Measurements from ENCODE around the gene ANKH.
"Not testable (repeated sequence)": the region's sequence is repeated elsewhere in the genome, so short reads cannot be mapped to it uniquely, and the experiment has no call there.

ANKH gene

DNA sequence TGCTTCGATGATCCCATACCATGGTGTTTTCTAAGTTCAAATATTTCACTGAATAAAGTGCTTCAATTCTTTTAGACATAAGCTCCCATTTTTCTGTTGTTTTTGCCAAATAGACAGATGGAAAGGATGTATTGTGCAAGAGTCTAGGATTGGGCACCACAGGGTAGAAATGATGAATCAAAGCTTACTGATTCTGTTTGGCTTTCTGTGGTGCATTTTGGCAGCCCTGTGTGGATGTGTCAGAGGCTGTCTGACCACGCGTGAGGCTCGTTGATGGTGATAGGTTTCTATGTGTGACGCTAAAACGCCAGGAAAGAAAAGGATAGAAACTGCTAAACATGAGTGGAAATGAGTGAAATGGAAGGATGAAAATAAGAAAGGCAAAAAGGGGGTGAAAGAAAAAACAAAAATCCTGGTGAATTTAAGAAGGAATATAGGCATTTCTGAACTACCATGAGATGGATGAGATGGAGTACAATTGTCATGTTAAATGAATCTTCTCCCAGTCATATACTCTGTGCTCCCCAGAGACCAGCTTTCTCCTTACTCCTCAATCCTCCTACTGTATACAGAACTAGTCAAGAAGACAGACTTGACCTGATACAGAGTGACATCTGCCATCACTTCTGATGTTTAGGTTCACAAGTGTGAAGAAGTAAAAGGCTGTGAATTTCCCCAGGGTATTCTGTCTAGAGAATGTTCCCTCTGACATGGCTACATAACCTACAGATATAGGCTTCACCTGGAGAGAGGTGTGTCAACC is 54.4 kb downstream of the ANKH start:
- no peak for TF ChIP-seq POLR2A (IDR thresholded peaks at IDR 0.05; ENCODE audit: low read depth, low read length)
- FAIRE-seq: peak; percentile 92
- peak; percentile 69 for DNase-seq (ENCODE audit: insufficient read length, low spot score)

DNA sequence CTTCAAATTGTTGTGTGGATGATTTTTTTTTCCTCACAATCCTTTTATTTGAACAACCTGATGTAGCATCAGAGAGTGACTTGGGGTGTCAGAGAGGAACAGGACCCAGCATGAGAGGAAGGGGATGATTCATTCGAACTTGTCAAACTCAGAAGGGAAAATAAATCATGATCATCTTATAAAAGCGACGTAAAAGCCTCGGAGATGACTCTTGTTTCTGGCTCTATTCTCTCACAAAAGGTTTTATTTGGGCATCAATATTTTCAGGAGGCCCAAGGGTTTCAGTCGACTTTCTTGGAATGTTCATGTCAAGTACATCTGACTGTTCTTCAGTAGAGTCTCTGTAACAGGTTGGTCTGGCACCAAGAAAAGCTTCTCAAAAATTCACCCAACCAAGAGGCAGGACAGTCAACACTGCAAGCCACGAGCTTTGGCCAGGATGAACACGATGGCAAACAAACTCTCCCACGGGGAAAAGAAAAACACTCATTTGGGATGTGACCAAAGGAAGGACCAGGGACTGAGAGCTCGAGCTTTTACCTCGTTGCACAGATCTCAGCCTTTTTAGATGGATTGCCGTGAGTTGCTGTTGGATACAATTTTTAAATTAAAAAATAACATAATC is 55.1 kb downstream of the ANKH start:
- FAIRE-seq (no peak), DNase-seq (ENCODE audit: insufficient read length, low spot score) (no peak)
- no peak for TF ChIP-seq POLR2A (IDR thresholded peaks at IDR 0.05; ENCODE audit: low read depth, low read length)

- FAIRE-seq (no peak), DNase-seq (ENCODE audit: insufficient read length, low spot score) (no peak)
- TF ChIP-seq POLR2A (IDR thresholded peaks at IDR 0.05; ENCODE audit: low read depth, low read length): no peak
Measured at GRCh38 chr5:14813747-14814146, 57.8 kb downstream of the ANKH start.

DNA sequence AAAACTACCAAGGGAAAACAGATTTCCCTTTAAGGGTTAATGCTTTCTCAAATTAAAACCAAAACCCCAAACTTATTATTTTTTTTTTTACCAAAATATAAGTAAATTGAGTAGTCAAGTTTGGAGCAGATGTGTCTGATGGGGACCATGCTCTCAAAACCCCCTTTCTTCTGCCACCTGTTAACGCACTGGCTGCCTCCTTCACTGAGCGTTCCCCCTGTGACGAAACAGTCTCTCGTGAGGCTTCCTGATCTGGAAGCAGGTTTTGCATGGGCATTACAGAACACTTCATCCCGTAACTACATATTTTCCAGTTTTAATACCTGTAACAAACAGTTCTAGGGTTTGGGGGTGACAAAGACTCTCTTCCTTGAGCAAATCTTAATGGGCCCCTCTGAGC is 59.4 kb downstream of the ANKH start:
- no peak for FAIRE-seq
- TF ChIP-seq POLR2A (IDR thresholded peaks at IDR 0.05; ENCODE audit: low read depth, low read length): no peak
- no peak for DNase-seq (ENCODE audit: insufficient read length, low spot score)

- no peak for TF ChIP-seq POLR2A (IDR thresholded peaks at IDR 0.05; ENCODE audit: low read depth, low read length)
- FAIRE-seq: no peak
- no peak for DNase-seq (ENCODE audit: insufficient read length, low spot score)
Measured at GRCh38 chr5:14810928-14811572, 60.5 kb downstream of the ANKH start.

GRCh38 chr5:14810282-14810681 is 61.3 kb downstream of the ANKH start:
- FAIRE-seq (no peak), DNase-seq (ENCODE audit: insufficient read length, low spot score) (no peak)
- no peak for TF ChIP-seq POLR2A (IDR thresholded peaks at IDR 0.05; ENCODE audit: low read depth, low read length)

- DNase-seq (ENCODE audit: insufficient read length, low spot score) (peak; percentile 89), FAIRE-seq (peak; percentile 98)
- TF ChIP-seq POLR2A (IDR thresholded peaks at IDR 0.05; ENCODE audit: low read depth, low read length): no peak
Measured at GRCh38 chr5:14809369-14810155, 62.0 kb downstream of the ANKH start.

GRCh38 chr5:14807471-14807870 is 64.1 kb downstream of the ANKH start:
- FAIRE-seq: no peak
- TF ChIP-seq POLR2A (IDR thresholded peaks at IDR 0.05; ENCODE audit: low read depth, low read length): no peak
- DNase-seq (ENCODE audit: insufficient read length, low spot score): no peak

DNA sequence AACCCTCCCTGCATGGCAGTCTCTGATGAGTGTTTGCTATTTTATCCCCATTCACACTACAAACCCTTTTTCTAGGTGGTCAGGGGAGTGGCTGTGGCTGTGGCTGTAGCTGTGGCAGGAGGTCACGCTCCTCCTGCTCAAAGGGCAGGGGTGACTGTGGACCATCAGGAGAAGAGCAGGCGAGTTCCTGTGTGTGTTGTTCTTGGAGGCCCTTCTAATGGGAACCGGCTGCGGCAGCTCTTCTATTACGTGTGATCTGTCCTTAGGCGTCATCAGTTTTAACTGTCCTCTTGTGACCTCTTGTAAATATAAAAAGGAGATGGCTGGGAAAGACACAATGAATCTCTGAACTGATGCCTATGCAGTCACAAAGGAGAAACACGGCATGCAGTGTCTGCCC is 65.1 kb downstream of the ANKH start:
- FAIRE-seq (no peak), DNase-seq (ENCODE audit: insufficient read length, low spot score) (no peak)
- no peak for TF ChIP-seq POLR2A (IDR thresholded peaks at IDR 0.05; ENCODE audit: low read depth, low read length)

DNA sequence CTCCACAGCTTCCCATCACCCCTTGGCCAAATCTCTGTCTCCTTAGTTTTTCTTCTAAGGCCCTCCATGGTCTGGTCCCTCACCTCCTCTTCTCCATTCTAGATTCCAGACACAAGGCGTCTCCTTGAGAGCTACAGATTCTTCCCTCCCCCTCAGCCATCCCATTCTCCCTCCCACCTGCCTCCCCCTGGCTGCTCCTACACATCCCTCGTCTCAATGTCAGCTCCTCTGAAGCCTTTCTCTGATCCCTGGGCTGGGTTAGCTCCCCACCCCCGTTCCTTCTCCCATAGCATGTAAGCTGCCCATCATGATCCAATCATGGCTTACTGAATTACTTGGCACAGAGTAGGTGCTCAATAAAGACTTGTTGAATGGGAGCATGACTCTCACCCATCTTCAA is 69.0 kb downstream of the ANKH start:
- no peak for FAIRE-seq
- no peak for DNase-seq (ENCODE audit: insufficient read length, low spot score)
- no peak for TF ChIP-seq POLR2A (IDR thresholded peaks at IDR 0.05; ENCODE audit: low read depth, low read length)

DNA sequence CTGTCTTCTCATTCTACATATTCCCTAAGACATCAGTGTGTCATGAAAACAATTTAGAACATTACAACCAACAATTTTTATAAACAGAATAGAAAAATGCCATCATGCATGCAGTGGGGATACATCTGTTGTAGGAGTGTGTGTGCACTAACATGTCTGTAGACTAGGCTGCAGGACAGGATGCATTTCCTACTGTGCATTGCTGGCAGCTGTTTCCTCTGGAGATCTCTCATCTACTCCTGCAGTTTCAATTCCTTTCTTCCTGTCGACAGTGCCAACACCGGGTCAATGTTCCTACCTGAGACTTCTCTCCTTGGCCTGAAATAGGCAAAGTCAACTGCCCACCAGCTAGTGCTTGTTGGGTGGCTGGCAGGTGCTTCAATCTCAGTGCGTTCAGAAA is 69.8 kb downstream of the ANKH start:
- DNase-seq (ENCODE audit: insufficient read length, low spot score): no peak
- no peak for FAIRE-seq
- TF ChIP-seq POLR2A (IDR thresholded peaks at IDR 0.05; ENCODE audit: low read depth, low read length): no peak

DNA sequence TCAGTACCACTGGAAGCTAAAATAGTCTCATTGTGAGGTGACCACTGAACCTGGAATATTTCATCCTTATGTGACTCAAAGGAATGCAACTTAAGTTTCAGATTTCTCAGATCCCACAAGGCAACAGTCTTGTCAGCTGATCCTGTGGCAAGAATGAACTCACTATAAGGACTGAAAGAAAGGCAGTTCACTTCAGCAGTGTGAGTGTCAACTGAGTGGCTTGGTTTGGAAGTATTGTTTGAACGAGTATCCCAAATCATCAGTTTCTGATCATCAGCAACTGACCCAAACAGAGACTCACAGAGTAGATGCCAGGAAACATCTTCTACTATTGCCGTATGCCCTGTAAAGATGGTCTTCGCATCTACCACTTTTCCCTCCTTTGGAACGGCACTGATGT is 74.2 kb downstream of the ANKH start:
- not testable (repeated sequence) for FAIRE-seq; DNase-seq (ENCODE audit: insufficient read length, low spot score)

GRCh38 chr5:14794583-14795230 is 76.9 kb downstream of the ANKH start:
- FAIRE-seq (no peak), DNase-seq (ENCODE audit: insufficient read length, low spot score) (no peak)
- TF ChIP-seq POLR2A (IDR thresholded peaks at IDR 0.05; ENCODE audit: low read depth, low read length): no peak

DNA sequence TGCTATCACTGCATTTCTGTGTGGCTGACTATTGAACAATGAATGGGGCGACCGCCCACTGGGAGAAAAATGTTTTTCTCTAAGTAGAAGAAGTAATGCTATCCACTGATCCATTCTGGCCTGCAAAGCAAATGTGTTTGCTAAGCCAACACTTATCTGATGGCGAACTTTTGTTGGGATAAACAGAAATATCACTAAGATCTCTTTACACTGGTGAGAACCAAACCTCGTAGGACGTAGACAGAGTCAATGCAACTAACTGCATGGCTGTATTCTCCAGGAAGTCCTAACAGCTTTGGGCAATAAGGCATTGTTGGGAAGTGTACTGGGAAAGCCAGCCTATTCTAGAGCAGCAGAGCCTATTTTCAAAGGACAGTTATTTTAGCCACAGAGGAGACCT is 77.7 kb downstream of the ANKH start:
- FAIRE-seq (no peak), DNase-seq (ENCODE audit: insufficient read length, low spot score) (no peak)
- no peak for TF ChIP-seq POLR2A (IDR thresholded peaks at IDR 0.05; ENCODE audit: low read depth, low read length)
